Fibroblast of skin of scalp (primary cell): ENCODE results near the gene TNFSF8.

Experiments used
- DNase-seq: peaks from one replicate; pipeline ENCODE4 v3.0.0-alpha.2; 2013

The TNFSF8 gene

GRCh38 chr9:114935119-114935518 is 4.7 kb upstream of the TNFSF8 start:
- DNase-seq, result no peak

- DNase-seq, result no peak
Measured at GRCh38 chr9:114932502-114932901, 2.1 kb upstream of the TNFSF8 start.

GRCh38 chr9:114931407-114931806 is 1.0 kb upstream of the TNFSF8 start:
- DNase-seq, result no peak

GRCh38 chr9:114929201-114929600 is 1.2 kb downstream of the TNFSF8 start:
- no peak for DNase-seq

GRCh38 chr9:114928671-114929070 is 1.7 kb downstream of the TNFSF8 start:
- no peak for DNase-seq

- DNase-seq, result no peak
Measured at GRCh38 chr9:114928136-114928535, 2.3 kb downstream of the TNFSF8 start.

GRCh38 chr9:114925672-114926071 is 4.7 kb downstream of the TNFSF8 start:
- DNase-seq, result no peak

- no peak for DNase-seq
Measured at GRCh38 chr9:114925039-114925438, 5.4 kb downstream of the TNFSF8 start.

- no peak for DNase-seq
Measured at GRCh38 chr9:114924327-114924726, 6.1 kb downstream of the TNFSF8 start.

GRCh38 chr9:114923918-114924317 is 6.5 kb downstream of the TNFSF8 start:
- no peak for DNase-seq

- no peak for DNase-seq
Measured at GRCh38 chr9:114921171-114921570, 9.2 kb downstream of the TNFSF8 start.

- peak; percentile 30 for DNase-seq
Measured at GRCh38 chr9:114919611-114920010, 10.8 kb downstream of the TNFSF8 start.

GRCh38 chr9:114916481-114916880 is 13.9 kb downstream of the TNFSF8 start:
- DNase-seq, result no peak

- peak; percentile 29 for DNase-seq
Measured at GRCh38 chr9:114914139-114914538, 16.3 kb downstream of the TNFSF8 start.

GRCh38 chr9:114913656-114914055 is 16.7 kb downstream of the TNFSF8 start:
- DNase-seq, result no peak

- DNase-seq, result no peak
Measured at GRCh38 chr9:114913217-114913616, 17.2 kb downstream of the TNFSF8 start.

GRCh38 chr9:114911167-114911821 is 19.1 kb downstream of the TNFSF8 start:
- DNase-seq, result peak; percentile 67

- DNase-seq, result no peak
Measured at GRCh38 chr9:114910541-114910940, 19.9 kb downstream of the TNFSF8 start.

- no peak for DNase-seq
Measured at GRCh38 chr9:114909661-114910060, 20.7 kb downstream of the TNFSF8 start.

- no peak for DNase-seq
Measured at GRCh38 chr9:114908805-114909448, 21.5 kb downstream of the TNFSF8 start.

- no peak for DNase-seq
Measured at GRCh38 chr9:114908104-114908622, 22.2 kb downstream of the TNFSF8 start.

- peak; percentile 69 for DNase-seq
Measured at GRCh38 chr9:114906922-114907571, 23.3 kb downstream of the TNFSF8 start.

GRCh38 chr9:114905170-114905940 is 25.0 kb downstream of the TNFSF8 start:
- DNase-seq, result no peak
